Measurements from ENCODE around the gene SPTBN2. TPM values are rescaled to one million over a fixed set of nuclear protein-coding genes. Genes with fewer than 3 reads are reported as not detected.

SPTBN2 gene
- total RNA-seq, 1 experiment from 2014 or later: 40.7 TPM

DNA sequence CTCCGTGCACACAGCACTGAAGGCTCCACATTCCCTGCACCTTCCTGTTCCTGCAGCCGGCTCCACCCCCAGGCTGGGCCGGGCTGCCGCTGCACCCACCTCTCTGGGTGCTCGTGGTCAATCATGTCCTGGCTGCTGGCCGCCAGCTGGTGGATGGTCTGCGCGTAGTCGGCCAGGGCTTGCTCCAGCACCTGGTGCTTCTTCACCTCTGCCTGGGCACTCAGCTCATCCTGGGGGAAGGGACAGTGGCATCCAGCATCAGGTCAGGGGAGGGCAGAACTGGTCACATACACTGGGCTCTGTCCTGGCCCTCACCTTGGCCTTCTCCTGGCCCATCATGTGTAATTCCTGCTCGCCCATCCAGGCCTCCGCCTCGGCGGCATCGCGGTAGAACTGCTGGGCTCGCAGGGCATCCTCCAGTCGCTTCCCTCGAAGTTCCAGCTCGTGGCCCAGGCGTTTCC lies 36.1 kb downstream of the SPTBN2 start (continued):
- TF ChIP-seq, protein P1, sequence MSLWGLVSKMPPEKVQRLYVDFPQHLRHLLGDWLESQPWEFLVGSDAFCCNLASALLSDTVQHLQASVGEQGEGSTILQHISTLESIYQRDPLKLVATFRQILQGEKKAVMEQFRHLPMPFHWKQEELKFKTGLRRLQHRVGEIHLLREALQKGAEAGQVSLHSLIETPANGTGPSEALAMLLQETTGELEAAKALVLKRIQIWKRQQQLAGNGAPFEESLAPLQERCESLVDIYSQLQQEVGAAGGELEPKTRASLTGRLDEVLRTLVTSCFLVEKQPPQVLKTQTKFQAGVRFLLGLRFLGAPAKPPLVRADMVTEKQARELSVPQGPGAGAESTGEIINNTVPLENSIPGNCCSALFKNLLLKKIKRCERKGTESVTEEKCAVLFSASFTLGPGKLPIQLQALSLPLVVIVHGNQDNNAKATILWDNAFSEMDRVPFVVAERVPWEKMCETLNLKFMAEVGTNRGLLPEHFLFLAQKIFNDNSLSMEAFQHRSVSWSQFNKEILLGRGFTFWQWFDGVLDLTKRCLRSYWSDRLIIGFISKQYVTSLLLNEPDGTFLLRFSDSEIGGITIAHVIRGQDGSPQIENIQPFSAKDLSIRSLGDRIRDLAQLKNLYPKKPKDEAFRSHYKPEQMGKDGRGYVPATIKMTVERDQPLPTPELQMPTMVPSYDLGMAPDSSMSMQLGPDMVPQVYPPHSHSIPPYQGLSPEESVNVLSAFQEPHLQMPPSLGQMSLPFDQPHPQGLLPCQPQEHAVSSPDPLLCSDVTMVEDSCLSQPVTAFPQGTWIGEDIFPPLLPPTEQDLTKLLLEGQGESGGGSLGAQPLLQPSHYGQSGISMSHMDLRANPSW (CRISPR knock-in tag; conservative IDR thresholded peaks at IDR 0.05; ENCODE audit: low read depth): no peak
- no peak for TF ChIP-seq ZNF121 (CRISPR knock-in tag; IDR thresholded peaks at IDR 0.05)

DNA sequence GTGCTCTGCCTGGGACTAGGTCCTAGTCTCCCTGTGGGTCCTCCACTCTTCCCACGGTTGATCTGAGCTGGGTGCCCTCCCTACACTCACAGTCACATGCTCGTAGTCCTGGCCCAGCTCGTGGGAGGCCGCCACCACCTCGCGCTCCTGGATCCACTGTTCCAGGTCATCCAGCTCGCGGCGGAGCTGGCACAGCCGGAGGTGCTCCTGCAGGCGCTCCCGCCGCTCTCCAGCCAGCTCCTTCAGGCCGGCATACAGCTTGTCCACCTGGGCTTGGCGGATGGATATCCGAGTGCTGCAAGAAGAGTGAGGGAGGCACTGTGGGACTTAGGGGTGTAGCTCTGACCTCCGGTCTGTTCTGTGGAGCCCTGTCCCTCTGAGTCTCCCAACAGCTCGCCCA lies 36.6 kb downstream of the SPTBN2 start:
- no peak for DNase-seq (ENCODE audit: low spot score)
- TF ChIP-seq, protein P2, sequence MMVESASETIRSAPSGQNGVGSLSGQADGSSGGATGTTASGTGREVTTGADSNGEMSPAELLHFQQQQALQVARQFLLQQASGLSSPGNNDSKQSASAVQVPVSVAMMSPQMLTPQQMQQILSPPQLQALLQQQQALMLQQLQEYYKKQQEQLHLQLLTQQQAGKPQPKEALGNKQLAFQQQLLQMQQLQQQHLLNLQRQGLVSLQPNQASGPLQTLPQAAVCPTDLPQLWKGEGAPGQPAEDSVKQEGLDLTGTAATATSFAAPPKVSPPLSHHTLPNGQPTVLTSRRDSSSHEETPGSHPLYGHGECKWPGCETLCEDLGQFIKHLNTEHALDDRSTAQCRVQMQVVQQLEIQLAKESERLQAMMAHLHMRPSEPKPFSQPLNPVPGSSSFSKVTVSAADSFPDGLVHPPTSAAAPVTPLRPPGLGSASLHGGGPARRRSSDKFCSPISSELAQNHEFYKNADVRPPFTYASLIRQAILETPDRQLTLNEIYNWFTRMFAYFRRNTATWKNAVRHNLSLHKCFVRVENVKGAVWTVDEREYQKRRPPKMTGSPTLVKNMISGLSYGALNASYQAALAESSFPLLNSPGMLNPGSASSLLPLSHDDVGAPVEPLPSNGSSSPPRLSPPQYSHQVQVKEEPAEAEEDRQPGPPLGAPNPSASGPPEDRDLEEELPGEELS (CRISPR knock-in tag; IDR thresholded peaks at IDR 0.05): no peak
- TF ChIP-seq CBFB (CRISPR knock-in tag; IDR thresholded peaks at IDR 0.05; ENCODE audit: low read depth): no peak
- TF ChIP-seq SMAD3 (CRISPR knock-in tag; IDR thresholded peaks at IDR 0.05; ENCODE audit: borderline replicate concordance): no peak
- TF ChIP-seq, protein P3, sequence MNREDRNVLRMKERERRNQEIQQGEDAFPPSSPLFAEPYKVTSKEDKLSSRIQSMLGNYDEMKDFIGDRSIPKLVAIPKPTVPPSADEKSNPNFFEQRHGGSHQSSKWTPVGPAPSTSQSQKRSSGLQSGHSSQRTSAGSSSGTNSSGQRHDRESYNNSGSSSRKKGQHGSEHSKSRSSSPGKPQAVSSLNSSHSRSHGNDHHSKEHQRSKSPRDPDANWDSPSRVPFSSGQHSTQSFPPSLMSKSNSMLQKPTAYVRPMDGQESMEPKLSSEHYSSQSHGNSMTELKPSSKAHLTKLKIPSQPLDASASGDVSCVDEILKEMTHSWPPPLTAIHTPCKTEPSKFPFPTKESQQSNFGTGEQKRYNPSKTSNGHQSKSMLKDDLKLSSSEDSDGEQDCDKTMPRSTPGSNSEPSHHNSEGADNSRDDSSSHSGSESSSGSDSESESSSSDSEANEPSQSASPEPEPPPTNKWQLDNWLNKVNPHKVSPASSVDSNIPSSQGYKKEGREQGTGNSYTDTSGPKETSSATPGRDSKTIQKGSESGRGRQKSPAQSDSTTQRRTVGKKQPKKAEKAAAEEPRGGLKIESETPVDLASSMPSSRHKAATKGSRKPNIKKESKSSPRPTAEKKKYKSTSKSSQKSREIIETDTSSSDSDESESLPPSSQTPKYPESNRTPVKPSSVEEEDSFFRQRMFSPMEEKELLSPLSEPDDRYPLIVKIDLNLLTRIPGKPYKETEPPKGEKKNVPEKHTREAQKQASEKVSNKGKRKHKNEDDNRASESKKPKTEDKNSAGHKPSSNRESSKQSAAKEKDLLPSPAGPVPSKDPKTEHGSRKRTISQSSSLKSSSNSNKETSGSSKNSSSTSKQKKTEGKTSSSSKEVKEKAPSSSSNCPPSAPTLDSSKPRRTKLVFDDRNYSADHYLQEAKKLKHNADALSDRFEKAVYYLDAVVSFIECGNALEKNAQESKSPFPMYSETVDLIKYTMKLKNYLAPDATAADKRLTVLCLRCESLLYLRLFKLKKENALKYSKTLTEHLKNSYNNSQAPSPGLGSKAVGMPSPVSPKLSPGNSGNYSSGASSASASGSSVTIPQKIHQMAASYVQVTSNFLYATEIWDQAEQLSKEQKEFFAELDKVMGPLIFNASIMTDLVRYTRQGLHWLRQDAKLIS (CRISPR knock-in tag; IDR thresholded peaks at IDR 0.05; ENCODE audit: borderline replicate concordance): no peak
- no peaks in the 10 kb centered on the region for H3K9me3 Mint-ChIP-seq
- H3K4me1 Mint-ChIP-seq: no peaks in the 10 kb centered on the region
- ATAC-seq: no peak
- H3K4me3 Mint-ChIP-seq: no peak overlapping the region
- CTCF ChIA-PET: interaction anchor here (0.6 to 1.5 kb wide), 5 partner anchors 14 to 284 kb away, joined by 3 to 8 read pairs (median 3); partner anchors contain the start of gene RBM4
- H3K27me3 Mint-ChIP-seq (ENCODE audit: low read depth): no peaks in the 10 kb centered on the region
- POLR2A ChIA-PET: interaction anchor here (0.8 kb wide), 1 partner anchor 164 kb away, joined by 3 read pairs; no protein-coding TSS in a partner anchor
- peaks cover 16% of the 10 kb centered on the region; the same call in 1 of the 2 replicates for H3K36me3 Mint-ChIP-seq
- H3K27ac Mint-ChIP-seq: no peak overlapping the region

DNA sequence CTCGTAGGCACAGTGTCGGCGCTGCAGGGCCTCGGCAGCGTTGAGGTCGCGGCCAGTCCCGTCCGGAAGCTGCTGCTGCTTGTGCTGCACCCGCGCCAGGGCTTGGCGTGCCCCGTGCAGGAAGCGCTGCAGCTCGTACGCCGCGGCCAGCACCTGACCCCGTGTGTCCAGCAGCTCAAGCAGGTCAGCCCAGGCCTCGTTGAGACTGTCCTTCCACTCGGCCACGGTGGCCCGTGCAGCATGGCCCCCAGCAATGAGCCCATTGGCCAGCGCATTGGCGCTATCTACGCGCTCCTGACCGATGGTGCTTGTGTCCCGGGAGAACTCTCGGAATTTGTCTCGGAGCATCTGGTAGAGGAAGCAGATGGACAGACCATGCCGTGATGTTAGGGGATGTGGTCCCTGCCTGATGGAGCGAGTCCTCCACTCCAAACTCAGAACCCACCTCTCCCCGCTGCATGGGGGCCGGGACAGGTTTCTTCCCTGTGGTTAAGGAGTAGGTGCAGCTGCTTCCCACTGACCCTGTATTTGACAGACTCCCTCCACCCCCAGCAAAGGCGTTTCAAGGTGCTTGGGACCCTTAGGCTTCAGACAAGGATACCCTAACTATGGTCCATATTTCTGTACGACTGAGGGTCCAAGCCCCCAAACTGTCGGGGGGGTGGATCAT lies 37.6 kb downstream of the SPTBN2 start:
- H3K27ac Mint-ChIP-seq: no peak overlapping the region
- H3K4me3 Mint-ChIP-seq: no peak overlapping the region
- no peaks in the 10 kb centered on the region for H3K4me1 Mint-ChIP-seq
- POLR2A ChIA-PET: no interaction called here
- peaks cover 16% of the 10 kb centered on the region; the same call in 1 of the 2 replicates for H3K36me3 Mint-ChIP-seq
- DNase-seq (ENCODE audit: low spot score): no peak
- H3K9me3 Mint-ChIP-seq: no peaks in the 10 kb centered on the region
- CTCF ChIA-PET: no interaction called here
- no peak for ATAC-seq
- no peaks in the 10 kb centered on the region for H3K27me3 Mint-ChIP-seq (ENCODE audit: low read depth)
- TF ChIP-seq GTF2I (CRISPR knock-in tag; conservative IDR thresholded peaks at IDR 0.05) (no peak), HMGA2 (CRISPR knock-in tag; IDR thresholded peaks at IDR 0.05) (no peak), GRHL2 (CRISPR knock-in tag; IDR thresholded peaks at IDR 0.05; ENCODE audit: insufficient replicate concordance, severe bottlenecking) (no peak), FOXP1 (CRISPR knock-in tag; IDR thresholded peaks at IDR 0.05; ENCODE audit: borderline replicate concordance) (no peak), RORB (CRISPR knock-in tag; IDR thresholded peaks at IDR 0.05) (no peak), JUN (CRISPR knock-in tag; IDR thresholded peaks at IDR 0.05) (no peak)
- TF ChIP-seq, protein P4, sequence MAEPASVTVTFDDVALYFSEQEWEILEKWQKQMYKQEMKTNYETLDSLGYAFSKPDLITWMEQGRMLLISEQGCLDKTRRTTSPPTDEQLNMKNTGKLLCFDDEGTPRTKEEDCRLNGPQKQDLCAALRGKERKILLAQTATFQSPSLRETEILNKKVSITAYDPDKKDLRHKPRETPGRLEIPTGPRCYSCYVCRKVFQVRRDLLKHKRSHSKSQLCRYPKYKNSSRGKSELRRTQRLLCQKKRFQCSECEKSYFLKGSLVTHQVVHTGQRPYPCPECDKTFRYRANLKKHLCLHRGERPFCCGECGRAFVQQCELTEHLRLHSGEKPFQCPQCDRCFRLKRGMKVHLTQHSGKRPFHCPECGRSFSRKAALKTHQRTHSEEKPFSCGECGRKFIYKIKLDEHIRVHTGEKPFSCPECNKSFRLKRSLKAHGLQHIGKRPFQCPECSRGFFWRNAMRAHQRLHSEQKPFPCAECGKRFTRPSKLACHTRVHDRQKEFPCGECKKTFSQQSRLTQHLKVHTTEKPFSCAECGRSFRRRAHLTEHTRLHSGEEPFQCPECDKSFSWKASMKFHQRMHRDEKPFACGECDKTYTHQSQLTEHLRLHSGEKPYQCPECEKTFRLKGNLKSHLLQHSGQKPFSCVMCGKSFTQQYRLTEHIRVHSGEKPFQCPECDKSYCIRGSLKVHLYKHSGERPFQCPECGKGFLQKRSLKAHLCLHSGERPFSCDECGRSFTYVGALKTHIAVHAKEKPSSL (CRISPR knock-in tag; conservative IDR thresholded peaks at IDR 0.05): no peak
- TF ChIP-seq, protein P5, sequence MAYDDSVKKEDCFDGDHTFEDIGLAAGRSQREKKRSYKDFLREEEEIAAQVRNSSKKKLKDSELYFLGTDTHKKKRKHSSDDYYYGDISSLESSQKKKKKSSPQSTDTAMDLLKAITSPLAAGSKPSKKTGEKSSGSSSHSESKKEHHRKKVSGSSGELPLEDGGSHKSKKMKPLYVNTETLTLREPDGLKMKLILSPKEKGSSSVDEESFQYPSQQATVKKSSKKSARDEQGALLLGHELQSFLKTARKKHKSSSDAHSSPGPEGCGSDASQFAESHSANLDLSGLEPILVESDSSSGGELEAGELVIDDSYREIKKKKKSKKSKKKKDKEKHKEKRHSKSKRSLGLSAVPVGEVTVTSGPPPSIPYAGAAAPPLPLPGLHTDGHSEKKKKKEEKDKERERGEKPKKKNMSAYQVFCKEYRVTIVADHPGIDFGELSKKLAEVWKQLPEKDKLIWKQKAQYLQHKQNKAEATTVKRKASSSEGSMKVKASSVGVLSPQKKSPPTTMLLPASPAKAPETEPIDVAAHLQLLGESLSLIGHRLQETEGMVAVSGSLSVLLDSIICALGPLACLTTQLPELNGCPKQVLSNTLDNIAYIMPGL (CRISPR knock-in tag; IDR thresholded peaks at IDR 0.05): no peak
- TF ChIP-seq, protein P6, sequence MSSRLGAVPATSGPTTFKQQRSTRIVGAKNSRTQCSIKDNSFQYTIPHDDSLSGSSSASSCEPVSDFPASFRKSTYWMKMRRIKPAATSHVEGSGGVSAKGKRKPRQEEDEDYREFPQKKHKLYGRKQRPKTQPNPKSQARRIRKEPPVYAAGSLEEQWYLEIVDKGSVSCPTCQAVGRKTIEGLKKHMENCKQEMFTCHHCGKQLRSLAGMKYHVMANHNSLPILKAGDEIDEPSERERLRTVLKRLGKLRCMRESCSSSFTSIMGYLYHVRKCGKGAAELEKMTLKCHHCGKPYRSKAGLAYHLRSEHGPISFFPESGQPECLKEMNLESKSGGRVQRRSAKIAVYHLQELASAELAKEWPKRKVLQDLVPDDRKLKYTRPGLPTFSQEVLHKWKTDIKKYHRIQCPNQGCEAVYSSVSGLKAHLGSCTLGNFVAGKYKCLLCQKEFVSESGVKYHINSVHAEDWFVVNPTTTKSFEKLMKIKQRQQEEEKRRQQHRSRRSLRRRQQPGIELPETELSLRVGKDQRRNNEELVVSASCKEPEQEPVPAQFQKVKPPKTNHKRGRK (CRISPR knock-in tag; IDR thresholded peaks at IDR 0.05; ENCODE audit: borderline replicate concordance): no peak

Measured in WTC11 (cell line).